Right renal cortex interstitium (tissue), 3 donors: ENCODE measurements around the gene CCDC97. TPM values are rescaled to one million over a fixed set of nuclear protein-coding genes. Genes with fewer than 3 reads are reported as not detected.
"Not testable (repeated sequence)": the region's sequence is repeated elsewhere in the genome, so short reads cannot be mapped to it uniquely, and the experiment has no call there.

ENCODE experiments used
- DNase-seq, 3 donors: peaks; one replicate each; pipeline ENCODE4 v3.0.0-alpha.2; 2013; ENCODE audit warnings: low read depth in 3 of 3, low spot score in 2 of 3
- polyA plus RNA-seq, 3 donors: library from polyadenylated mRNA; unstranded; fragments of 120-200 nt; gene quantifications; one replicate each; pipeline ENCODE4 v1.2.1, GENCODE V29; 2013; ENCODE audit not compliant: insufficient read length in 3 of 3

Gene CCDC97
- 10 to 100 TPM; 30.8 to 32.1 (median 31.3) TPM for polyA plus RNA-seq

DNA sequence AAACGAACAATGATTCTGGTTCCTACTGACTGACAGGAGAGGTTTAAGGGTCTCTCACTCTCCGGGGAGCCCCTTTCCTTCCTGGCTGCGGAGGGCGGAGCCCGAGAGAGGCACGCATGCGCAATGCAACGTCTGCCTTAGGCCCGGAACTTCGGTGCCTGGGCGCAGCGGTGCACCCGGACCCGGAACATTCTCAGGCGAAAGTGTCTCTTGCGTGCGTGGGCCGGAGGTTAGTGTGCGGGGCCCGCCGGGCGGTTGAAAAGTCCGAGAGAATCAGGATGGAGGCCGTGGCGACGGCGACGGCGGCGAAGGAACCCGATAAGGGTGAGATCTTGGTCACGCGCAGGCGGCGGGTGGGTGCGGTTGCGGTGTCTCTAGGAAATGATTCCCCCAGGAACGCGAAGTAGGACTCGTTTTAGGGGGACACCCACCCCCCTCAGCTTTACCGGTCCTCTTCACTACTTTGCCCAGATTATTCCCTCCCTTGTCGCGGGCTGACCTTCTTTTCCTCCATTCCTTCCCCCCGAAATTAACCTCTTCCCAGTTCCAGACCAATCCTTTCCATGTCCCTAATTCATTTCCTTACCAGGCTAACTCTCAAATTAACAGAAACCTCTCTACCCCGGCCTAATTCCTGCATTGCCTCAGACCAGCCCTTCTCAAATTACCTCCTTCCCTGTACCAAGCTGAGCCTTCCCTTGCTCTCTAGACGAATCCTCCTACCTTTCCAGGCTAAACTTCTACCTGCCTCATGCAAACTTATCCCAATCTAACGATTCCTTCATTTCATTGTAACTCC, at the start of gene CCDC97:
TSS of gene CCDC97 (plus strand) at position 140 of the 799 bp plus-strand sequence. CDS start at position 279, 139 bp downstream.
- DNase-seq: peak; percentile 85 to 90 (median 86)

DNA sequence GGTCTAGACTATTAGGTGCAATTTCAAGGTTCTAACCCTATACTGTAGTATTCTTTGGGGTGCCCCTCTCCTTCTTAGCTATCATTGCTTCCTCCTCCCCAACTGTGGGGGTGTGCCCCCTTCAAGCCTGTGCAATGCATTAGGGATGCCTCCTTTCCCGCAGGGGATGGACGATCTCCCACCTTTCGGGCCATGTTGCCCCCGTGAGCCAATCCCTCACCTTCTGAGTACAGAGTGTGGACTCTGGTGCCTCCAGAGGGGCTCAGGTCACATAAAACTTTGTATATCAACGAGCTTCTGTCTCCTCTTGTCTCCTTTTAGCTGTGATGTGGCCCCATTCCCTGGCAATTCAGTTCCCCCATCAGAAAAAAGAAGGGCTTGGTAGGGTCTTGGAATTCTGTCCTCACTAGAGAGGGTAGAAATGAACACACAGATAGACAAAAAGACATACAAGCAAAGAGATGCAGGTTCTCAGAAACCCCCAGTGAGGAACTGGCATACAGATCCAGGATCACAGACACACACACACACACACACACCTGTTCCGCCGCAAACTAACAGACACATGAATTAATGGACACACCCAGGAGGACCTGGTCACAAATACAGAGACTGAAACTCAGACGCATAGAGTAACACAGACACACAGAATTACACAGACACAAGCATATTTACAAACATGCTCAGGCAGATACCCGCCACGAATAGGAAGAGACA, 48.3 kb upstream of the CCDC97 start:
- no peak for DNase-seq

DNA sequence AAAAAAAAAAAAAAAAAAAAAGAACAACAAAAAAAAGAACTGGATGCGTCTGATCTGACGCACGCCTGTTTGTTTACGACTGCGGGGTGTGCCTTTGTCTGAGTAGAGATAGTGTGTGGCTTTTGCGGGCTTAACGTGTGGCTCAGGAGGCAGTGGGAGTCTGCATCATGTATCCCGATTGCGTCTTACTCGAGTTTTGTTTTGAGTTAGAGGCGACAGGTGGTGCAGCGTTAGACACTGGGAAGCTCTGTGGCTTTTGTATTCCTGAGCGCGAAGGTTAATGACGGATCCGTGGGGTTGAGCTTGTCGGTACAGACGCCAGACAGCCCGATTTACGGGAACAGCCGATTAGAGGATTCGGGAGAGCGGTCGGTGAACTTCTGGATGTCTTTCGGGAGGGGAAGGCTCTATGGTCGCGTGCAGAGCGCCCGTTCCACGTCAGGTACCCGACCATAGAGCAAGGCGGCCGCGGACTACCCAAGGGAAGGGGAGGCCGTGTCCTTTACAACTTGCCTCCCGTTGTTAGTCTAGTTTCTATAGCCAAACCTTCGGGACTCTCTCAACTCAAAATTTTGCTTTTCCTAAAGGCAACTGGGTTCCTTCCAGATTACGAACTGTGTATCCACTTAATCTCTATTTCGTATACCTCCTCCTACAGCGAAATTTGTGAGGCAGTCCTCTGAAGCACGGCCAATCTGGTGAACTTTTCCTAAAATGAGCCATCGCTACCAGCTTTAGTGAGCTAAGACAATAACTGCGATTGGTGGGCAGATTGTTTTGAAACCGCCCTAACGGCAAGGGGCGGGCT, 46.7 kb upstream of the CCDC97 start:
- DNase-seq: peak; percentile 35 to 53 (median 49)

DNA sequence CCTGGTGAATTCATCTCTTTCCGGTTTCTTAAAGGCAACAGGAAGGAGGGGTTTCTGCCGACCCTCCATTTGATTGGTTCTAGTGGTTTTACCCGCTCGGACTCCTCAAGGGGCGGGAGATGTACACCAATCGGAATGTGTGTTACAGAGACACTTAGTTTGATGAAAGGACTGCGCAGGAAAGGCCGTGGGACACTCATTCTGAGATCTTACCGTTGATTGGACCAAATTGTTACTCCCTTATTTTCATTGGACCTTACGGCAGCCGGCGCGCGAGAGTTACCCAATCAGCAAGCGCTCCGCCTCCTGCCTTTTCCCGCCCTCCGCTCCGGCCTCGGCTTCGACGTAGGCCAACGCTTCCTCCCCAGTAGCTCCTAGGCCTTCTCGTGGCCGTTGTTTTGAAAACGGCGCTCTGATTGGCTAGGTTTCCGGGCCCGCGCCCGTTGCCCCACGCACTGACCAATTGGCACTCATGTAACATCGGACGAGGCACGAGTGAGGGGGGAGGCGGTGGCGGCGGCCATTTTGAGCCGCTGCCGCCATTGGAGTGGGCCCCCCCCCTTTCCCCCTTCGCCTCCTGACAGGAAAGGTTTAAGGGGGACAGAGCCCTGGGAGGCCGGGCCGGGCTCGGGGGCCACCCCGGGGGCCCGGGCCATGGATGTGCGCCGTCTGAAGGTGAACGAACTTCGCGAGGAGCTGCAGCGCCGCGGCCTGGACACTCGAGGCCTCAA, 46.0 kb upstream of the CCDC97 start, which contains the start of gene HNRNPUL1:
TSS of gene HNRNPUL1 (plus strand) at position 523 of the 731 bp plus-strand sequence. CDS start at position 655, 132 bp downstream.
- DNase-seq: peak; percentile 100

DNA sequence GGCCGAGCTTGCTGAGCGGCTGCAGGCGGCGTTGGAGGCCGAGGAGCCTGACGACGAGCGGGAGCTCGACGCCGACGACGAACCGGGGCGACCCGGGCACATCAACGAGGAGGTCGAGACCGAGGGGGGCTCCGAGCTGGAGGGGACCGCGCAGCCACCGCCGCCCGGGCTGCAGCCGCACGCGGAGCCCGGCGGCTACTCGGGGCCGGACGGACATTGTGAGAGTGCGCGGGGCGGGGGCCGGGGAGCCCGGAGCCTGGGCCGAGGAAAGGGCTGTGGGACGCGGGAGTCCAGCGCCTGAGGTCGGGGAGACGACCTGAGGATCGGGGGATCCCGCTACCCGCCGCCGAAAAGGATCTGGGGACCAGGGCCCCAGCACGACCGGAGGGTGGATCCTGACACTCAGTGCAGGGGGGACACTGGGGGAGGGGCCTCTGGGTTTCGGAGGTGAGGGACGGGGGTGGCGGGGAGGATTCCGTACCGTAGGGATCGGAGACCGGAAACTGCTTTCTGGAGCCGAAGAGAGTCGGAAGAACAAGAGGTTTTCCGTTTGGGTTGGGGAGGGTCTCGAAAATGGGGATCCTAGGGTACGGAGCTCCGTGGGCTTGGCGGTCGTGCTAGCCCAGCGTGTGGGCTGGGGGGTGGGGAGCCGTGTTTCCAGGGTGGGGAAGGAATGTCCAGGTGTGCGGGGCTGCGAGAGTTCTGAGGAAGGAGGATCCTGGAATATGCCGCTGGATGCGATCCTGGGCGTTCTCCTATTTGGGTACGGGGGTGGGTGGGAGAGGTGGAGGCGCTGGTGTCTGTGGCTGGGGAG, 45.2 kb upstream of the CCDC97 start:
- peak in 2 of 3 donors; percentile 29 to 32 for DNase-seq

DNA sequence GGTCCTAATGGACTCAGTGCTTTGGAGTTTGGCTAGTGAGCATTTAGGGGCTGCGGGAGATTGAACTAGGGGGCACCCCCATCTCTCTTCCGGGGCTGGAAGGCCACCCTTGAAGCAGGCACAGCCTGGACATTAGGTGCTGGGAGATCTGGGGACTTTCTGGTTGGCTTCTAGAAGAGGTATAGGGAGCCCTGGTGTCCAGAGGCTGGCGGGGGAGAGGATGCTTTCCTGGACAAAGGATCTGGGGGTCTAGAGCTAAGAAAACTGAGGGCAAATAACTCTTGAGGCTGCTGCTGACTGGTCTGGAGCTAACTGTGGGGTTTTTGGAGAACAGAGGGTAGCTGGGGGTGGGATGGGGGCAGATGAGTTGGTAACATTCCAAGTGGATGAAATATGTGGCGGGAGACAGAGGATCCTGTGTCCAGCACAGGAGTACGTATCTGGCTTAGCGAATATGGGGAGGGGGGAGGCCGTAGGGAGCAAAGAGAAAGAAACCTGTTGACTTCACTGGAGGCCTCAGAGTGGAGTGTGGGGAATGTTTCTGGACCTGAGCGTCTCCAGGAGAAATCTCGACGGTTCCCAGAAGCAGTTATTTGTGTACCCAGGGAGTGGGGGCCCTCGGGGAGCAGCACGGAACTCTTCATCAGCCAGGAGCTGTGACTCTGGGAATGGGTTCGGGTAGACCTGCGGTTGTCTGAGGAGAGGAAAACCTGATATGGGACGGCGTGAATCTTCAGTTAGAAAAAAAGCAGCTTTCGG, 44.4 kb upstream of the CCDC97 start:
- peak in 2 of 3 donors; percentile 7 to 23 for DNase-seq

DNA sequence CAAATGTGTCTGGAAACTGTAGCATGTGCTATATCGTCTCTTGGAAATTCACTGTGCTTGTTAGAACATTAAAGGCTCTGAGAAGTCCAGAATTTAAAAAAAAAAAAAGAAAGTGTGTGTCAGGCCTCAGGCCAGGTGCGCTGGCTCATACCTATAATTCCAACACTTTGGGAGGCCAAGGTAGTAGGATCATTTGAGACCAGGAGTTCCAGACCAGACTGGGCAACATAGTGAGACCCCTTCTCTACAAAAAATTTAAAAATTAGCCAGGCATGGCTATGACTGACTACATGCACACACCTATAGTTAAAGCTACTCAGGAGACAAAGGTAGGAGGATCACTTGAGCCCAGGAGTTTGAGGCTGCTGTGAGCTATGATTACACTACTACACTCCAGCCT, 40.9 kb upstream of the CCDC97 start:
- DNase-seq: no peak

DNA sequence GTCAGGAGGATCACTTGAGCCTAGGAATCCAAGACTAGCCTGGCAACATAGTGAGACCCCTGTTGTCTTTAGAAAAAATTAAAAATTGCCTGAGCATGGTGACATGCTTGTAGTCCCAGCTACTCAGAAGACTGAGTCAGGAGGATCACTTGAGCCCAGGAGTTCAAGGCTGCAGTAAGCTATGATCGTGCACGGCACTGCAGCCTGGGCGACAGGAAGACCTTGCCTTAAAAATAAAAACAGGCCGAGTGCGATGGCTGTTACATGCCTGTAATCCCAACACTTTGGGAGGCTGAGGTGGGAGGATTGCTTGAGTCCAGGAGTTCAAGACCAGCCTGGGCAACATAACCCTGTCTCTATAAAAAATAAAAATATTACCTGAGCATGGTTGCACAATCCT, 40.4 kb upstream of the CCDC97 start:
- no peak for DNase-seq

DNA sequence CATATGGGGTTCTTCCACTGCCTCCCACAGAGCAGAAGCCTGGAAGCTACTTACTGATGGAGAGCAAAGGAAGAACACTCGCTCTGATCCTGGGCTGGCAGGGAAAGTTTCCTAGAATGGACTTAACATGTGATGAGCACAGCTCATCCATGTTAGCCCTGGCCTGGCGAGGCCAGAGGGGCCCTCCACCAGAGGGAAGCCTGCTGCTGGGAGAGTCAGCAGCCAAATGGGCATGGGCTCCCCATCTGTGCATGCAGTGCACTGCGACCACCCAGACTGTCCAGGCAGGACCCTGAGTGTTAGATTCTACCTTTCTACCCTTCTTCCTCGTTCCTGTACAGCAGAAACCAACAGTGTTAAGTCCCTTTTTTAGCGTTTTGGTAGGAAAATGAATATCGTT, 36.9 kb upstream of the CCDC97 start:
- no peak for DNase-seq

DNA sequence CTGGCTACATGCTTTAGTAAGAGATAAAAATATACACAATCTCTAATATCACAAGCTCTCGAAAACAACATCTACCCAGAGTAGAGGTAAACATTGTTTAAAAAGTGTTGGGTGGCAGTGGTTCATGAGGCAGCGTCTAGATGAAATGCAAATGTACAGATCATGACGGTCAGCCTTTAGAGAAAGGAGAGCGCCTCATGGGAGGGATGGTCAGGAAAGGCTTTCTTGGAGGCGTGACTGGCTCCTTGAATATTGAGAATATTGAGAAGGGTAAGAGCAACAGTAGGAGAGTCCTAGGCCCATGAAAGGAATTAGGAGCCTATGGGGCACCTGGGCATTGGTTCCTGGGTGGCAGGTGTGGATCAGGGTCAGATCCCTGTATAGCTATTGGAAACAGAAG, 35.2 kb upstream of the CCDC97 start:
- DNase-seq: no peak

DNA sequence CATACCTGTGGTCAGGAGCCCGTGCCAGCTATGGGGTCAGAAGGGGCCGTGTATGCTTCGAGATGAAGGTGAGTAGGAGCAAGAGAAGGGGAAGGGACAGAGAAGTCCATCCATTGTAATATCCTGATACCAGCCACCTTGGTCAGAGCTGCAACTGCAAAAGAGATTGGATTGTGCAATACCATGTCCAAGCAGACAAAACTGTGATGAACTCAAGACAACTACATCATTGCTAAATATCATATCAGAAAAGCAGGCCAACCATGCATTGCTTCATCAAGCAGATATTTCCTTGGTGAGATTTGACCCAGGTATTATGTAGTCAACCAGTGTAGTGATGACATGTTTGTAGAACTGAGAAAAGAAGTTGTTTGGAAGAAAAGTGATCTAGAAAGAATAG, 33.7 kb upstream of the CCDC97 start:
- DNase-seq: no peak

DNA sequence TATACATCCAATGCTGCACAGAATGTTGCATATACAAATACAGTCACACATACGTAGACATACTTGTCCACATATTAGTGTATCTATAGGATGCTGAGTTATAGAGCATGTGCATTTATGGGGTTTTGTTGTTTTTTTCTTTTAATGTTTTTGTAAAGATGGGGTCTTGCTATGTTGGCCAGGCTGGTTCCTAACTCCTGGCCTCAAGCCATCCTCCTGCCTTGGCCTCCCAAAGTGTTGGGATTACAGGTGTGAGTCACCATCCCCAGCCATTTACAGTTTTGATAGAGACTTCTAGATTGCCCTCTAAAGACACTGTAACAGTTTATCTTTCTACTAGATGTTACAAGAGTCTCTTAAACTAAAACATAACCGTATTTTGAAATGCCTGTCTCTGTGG, 31.5 kb upstream of the CCDC97 start:
- DNase-seq: no peak

DNA sequence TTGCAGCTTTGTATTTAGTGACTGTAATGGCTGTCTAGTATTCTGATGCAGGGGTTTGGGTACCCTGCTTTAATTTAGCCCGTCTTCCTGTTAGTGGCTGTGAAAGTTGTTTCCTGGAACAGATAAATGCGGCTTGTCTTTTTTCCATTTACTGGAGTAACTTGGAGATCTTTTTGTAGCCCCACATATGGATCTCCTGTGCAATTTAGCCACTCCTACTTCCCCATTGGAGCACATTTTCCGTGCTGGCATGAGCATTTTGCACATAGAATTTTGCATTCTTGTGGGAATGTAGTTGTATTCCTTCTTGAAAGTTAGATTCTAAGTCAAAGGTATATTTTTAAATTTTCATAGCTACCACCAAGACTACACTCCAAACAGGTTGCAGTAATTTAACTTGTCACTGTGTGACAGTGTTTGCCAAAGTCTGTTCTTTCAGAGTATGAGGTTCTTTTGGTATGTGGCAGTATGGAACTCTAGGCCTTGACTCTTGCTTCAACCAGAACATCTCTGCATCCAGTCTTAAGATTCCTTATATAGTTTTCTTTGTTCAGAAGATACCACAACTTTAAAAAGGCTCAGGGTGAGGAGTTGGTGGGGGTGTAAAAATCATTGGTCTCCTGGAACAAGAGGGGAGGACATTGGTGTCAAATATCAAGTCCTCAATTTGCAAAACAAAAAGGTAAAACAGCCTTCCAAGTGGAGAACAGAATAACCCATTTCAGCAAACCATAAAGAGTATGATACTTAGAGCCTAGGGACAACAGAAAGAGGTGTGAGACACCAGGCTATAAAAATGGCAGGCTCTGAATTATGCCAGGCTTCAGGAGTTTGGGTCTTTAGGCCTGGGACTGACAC, 21.1 kb upstream of the CCDC97 start:
- DNase-seq: no peak

DNA sequence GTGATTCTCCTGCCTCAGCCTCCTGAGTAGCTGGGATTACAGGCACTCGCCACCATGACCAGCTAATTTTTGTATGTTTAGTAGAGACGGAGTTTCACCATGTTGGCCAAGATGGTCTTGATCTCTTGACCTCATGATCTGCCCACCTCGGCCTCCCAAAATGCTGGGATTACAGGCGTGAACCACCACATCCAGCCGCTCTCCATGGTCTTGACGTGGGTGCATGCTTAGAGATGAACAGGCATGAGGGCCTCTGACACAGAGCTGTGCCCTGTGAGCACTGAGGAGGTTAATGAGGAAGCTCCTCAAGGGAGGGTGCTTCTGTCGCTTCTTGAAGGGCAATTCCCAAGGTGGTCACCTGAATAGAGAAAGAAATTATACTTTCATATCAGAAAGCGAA, 20.2 kb upstream of the CCDC97 start:
- not testable (repeated sequence) for DNase-seq

DNA sequence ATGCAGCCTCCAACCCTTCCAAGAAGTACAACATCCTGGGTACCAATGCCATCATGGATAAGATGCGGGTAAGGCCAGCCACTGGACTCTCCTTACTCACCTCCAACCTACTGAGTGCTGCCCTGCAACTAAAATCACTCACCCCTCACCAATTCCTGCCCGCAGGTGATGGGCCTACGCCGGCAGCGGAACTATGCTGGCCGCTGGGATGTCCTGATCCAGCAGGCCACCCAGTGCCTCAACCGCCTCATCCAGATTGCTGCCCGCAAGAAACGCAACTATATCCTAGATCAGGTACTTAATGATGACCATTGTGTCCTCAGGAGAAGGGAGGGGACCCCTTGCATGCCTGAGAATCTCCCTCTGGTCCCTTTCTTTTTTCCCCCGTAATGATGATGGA, 15.6 kb upstream of the CCDC97 start:
- no peak for DNase-seq

DNA sequence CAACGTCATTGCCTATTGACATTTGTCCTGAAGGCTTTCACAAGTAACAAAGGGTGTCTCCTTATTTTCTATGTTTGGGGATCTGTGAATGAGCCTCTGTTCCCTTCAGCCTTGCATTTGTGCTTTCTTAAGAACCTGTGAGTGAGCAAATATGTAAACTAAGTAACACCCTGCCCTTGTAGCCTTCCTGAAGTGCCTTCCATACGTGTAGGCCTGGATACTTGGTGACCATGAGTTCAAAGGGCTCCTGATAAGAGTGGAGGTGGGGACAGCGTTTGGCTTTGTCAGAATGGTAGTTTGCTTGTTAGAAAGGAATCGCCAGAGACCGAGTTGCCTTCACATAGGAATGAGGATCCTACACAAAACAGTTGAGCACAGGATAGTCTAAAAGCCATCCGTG, 14.5 kb upstream of the CCDC97 start:
- no peak for DNase-seq

DNA sequence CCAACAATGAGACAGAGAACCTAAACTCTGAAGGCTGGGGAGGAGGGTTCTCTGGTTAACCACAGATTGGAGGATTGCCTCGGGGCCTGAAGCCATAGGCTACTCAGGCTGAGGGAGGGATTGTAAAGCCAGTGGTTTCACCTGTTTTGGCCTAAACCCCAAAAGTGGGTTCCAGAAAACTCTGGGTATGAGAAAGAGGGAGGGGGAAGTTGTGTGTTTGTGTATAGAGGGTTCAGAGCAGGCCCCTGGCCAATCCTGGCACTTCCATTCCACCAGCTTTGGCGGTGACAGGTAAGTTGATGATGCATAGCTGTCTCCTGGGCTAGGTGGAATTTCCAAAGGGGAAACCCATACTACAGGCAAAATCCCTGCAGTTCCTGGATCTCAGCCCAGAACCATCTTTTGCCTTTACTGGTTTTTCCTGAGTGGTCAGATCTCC, 13.5 kb upstream of the CCDC97 start:
- no peak for DNase-seq
